GM21723 (cell line): ENCODE measurements around the gene CDC14A.
"Not testable (repeated sequence)": the region's sequence is repeated elsewhere in the genome, so short reads cannot be mapped to it uniquely, and the experiment has no call there.

Experiments used
- ATAC-seq: cut with Tn5 transposase; IDR thresholded peaks from one replicate; pipeline ENCODE4 v1.9.1; 2021; ENCODE audit warnings: mild to moderate bottlenecking, moderate library complexity; ENCODE audit not compliant: unreplicated experiment

Gene CDC14A

GRCh38 chr1:100396651-100397050 lies 44.3 kb downstream of the CDC14A start:
- ATAC-seq, result no peak

GRCh38 chr1:100397681-100398080 lies 45.4 kb downstream of the CDC14A start:
- no peak for ATAC-seq

- ATAC-seq, result no peak
Observed at GRCh38 chr1:100398648-100399047, 46.3 kb downstream of the CDC14A start.

GRCh38 chr1:100400404-100400803 lies 48.1 kb downstream of the CDC14A start:
- ATAC-seq, result peak; percentile 78

GRCh38 chr1:100404821-100405220 lies 52.5 kb downstream of the CDC14A start:
- no peak for ATAC-seq

GRCh38 chr1:100405902-100406301 lies 53.6 kb downstream of the CDC14A start:
- not testable (repeated sequence) for ATAC-seq

GRCh38 chr1:100407390-100407789 lies 55.1 kb downstream of the CDC14A start:
- ATAC-seq, result not testable (repeated sequence)

- no peak for ATAC-seq
Observed at GRCh38 chr1:100411019-100411418, 58.7 kb downstream of the CDC14A start.

GRCh38 chr1:100411574-100411973 lies 59.3 kb downstream of the CDC14A start:
- ATAC-seq, result no peak

GRCh38 chr1:100413035-100413434 lies 60.7 kb downstream of the CDC14A start:
- ATAC-seq, result no peak

GRCh38 chr1:100414693-100415497 lies 62.6 kb downstream of the CDC14A start:
- no peak for ATAC-seq

- no peak for ATAC-seq
Observed at GRCh38 chr1:100415498-100415778, 63.1 kb downstream of the CDC14A start.

- no peak for ATAC-seq
Observed at GRCh38 chr1:100419072-100419471, 66.8 kb downstream of the CDC14A start.

- ATAC-seq, result no peak
Observed at GRCh38 chr1:100422065-100422464, 69.8 kb downstream of the CDC14A start.

GRCh38 chr1:100423832-100424337 lies 71.6 kb downstream of the CDC14A start:
- ATAC-seq, result peak; percentile 72

GRCh38 chr1:100428160-100428559 lies 75.9 kb downstream of the CDC14A start:
- no peak for ATAC-seq

- ATAC-seq, result no peak
Observed at GRCh38 chr1:100430325-100430756, 78.0 kb downstream of the CDC14A start.

GRCh38 chr1:100431954-100432353 lies 79.6 kb downstream of the CDC14A start:
- ATAC-seq, result no peak

GRCh38 chr1:100433563-100433962 lies 81.3 kb downstream of the CDC14A start:
- ATAC-seq, result no peak

GRCh38 chr1:100434831-100435230 lies 82.5 kb downstream of the CDC14A start:
- ATAC-seq, result no peak

GRCh38 chr1:100438375-100438774 lies 86.1 kb downstream of the CDC14A start:
- ATAC-seq, result no peak

GRCh38 chr1:100438789-100439188 lies 86.5 kb downstream of the CDC14A start:
- ATAC-seq, result no peak
